NB4 (cell line): ENCODE measurements around the gene ITSN1.

Experiments
- CTCF ChIP-seq: IDR thresholded peaks from one replicate; pipeline ENCODE4 v1.5.1; 2012; ENCODE audit warnings: low read depth, low read length
- MAX ChIP-seq: IDR thresholded peaks from 2 replicates; pipeline ENCODE4 v1.6.1; 2011; ENCODE audit warnings: low read depth, low read length
- POLR2A ChIP-seq: IDR thresholded peaks from 2 replicates; pipeline ENCODE4 v1.6.1; 2011; ENCODE audit warnings: mild to moderate bottlenecking; ENCODE audit not compliant: insufficient read length; ENCODE audit errors: extremely low read depth

DNA sequence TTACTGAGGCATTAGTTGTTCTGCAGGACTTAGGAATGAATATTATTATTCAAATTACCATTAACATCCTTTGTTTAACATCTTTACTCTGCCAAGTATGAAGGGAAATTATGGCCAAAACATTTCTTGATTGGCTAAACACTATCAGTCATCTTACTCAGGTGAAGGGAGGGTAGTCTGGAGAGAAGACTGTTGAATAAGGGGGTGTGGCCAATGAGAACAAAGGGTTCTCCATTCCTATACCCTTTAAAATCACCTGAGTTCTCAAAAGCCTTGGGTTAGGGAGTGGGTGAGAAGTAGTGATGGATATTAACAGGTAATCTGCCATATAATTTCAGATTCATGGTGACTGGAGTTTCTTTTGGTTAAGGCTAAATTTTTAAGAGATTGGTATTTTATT, 20.0 kb upstream of the ITSN1 start:
- TF ChIP-seq POLR2A (no peak), CTCF (no peak), MAX (no peak)
